GM10266 (cell line): ENCODE measurements around the gene USHBP1.

ENCODE experiments used
- DNase-seq: peaks from one replicate; pipeline ENCODE4 v3.0.0; 2012; ENCODE audit errors: extremely low spot score
- CTCF ChIP-seq: IDR thresholded peaks from 2 replicates; pipeline ENCODE4 v1.5.1; 2012; ENCODE audit warnings: mild to moderate bottlenecking, low read depth; ENCODE audit not compliant: control insufficient read depth, insufficient read depth; ENCODE audit errors: missing control alignments

Gene USHBP1

GRCh38 chr19:17246681-17247425 is 17.7 kb downstream of the USHBP1 start:
- TF ChIP-seq CTCF, result no peak
- DNase-seq, result no peak

GRCh38 chr19:17245535-17245984 is 19.0 kb downstream of the USHBP1 start, which contains the start of gene NR2F6:
Gene NR2F6, minus strand, starts transcription at chr19:17245919. Its CDS starts 699 bp downstream, at chr19:17245220.
- no peak for TF ChIP-seq CTCF
- no peak for DNase-seq

GRCh38 chr19:17244618-17245534 is 19.7 kb downstream of the USHBP1 start:
- TF ChIP-seq CTCF, result no peak
- no peak for DNase-seq

- DNase-seq, result no peak
- TF ChIP-seq CTCF, result no peak
Measured at GRCh38 chr19:17243830-17244617, 20.5 kb downstream of the USHBP1 start.

- no peak for DNase-seq
- TF ChIP-seq CTCF, result no peak
Measured at GRCh38 chr19:17243211-17243829, 21.2 kb downstream of the USHBP1 start.

- TF ChIP-seq CTCF, result no peak
- no peak for DNase-seq
Measured at GRCh38 chr19:17242431-17243208, 21.9 kb downstream of the USHBP1 start.
